Parathyroid adenoma (tissue), 2 donors: Measurements from ENCODE around the gene RDX.
"Not testable (repeated sequence)": the region's sequence is repeated elsewhere in the genome, so short reads cannot be mapped to it uniquely, and the experiment has no call there.

Source experiments
- H2AFZ ChIP-seq: fragments of 300-600 bp; sonication (generic); one replicate; pipeline ENCODE4 v1.7.0; 2017; ENCODE audit warnings: antibody characterized with exemption, mild to moderate bottlenecking
- H3K27ac ChIP-seq: fragments of 300-600 bp; sonication (generic); one replicate; pipeline ENCODE4 v1.7.0; 2017
- H3K27me3 ChIP-seq: fragments of 300-600 bp; sonication (generic); one replicate; pipeline ENCODE4 v1.7.0; 2017; ENCODE audit warnings: low read length; ENCODE audit not compliant: control insufficient read depth, insufficient read depth
- H3K36me3 ChIP-seq: fragments of 300-600 bp; sonication (generic); one replicate; pipeline ENCODE4 v1.7.0; 2017; ENCODE audit warnings: low read length; ENCODE audit not compliant: control insufficient read depth, insufficient read depth
- H3K4me1 ChIP-seq: fragments of 300-600 bp; sonication (generic); one replicate; pipeline ENCODE4 v1.7.0; 2017; ENCODE audit warnings: control low read depth
- H3K4me2 ChIP-seq: fragments of 300-600 bp; sonication (generic); one replicate; pipeline ENCODE4 v1.7.0; 2017; ENCODE audit warnings: low read length
- H3K4me3 ChIP-seq: fragments of 300-600 bp; sonication (generic); one replicate; pipeline ENCODE4 v1.7.0; 2017; ENCODE audit warnings: low read depth, low read length
- H3K79me2 ChIP-seq: fragments of 300-600 bp; sonication (generic); one replicate; pipeline ENCODE4 v1.7.0; 2017; ENCODE audit warnings: control low read depth
- H3K9ac ChIP-seq: fragments of 300-600 bp; sonication (generic); one replicate; pipeline ENCODE4 v1.7.0; 2017; ENCODE audit warnings: mild to moderate bottlenecking
- H3K9me3 ChIP-seq: fragments of 300-600 bp; sonication (generic); one replicate; pipeline ENCODE4 v1.7.0; 2017; ENCODE audit warnings: low read length; ENCODE audit not compliant: control insufficient read depth
- CTCF ChIP-seq: fragments of 300-600 bp; sonication (generic); IDR thresholded peaks from one replicate; pipeline ENCODE4 v1.7.0; 2017; ENCODE audit warnings: antibody characterized with exemption, mild to moderate bottlenecking
- donor health status: primary hyperparathyroidism.

Gene RDX

GRCh38 chr11:110283862-110284261 is 12.6 kb downstream of the RDX start:
- no peak overlapping the region for H2AFZ ChIP-seq
- no peak overlapping the region for H3K27ac ChIP-seq
- no peak overlapping the region for H3K4me3 ChIP-seq
- H3K9ac ChIP-seq = no peak overlapping the region
- no peaks in the 10 kb centered on the region for H3K4me1 ChIP-seq
- H3K9me3 ChIP-seq = no peaks in the 10 kb centered on the region
- no peaks in the 10 kb centered on the region for H3K36me3 ChIP-seq
- no peaks in the 10 kb centered on the region for H3K27me3 ChIP-seq
- H3K79me2 ChIP-seq = peaks cover 16% of the 10 kb centered on the region
- no peak overlapping the region for H3K4me2 ChIP-seq
- no peak for TF ChIP-seq CTCF

GRCh38 chr11:110280595-110280994 is 15.8 kb downstream of the RDX start:
- not testable (repeated sequence) for H3K27ac ChIP-seq, H3K4me1 ChIP-seq, H3K9ac ChIP-seq, H3K4me2 ChIP-seq, H3K9me3 ChIP-seq, H3K36me3 ChIP-seq, H2AFZ ChIP-seq, H3K4me3 ChIP-seq, H3K27me3 ChIP-seq
- peaks cover 11% of the 10 kb centered on the region for H3K79me2 ChIP-seq

- TF ChIP-seq CTCF = no peak
- Histone ChIP-seq H3K36me3 (no peaks in the 10 kb centered on the region), H3K9me3 (no peaks in the 10 kb centered on the region), H3K4me3 (no peak overlapping the region), H3K4me2 (no peak overlapping the region), H3K9ac (no peak overlapping the region), H3K27ac (no peak overlapping the region), H3K4me1 (no peaks in the 10 kb centered on the region), H2AFZ (no peak overlapping the region), H3K79me2 (peaks cover 7% of the 10 kb centered on the region), H3K27me3 (no peaks in the 10 kb centered on the region)
Observed at GRCh38 chr11:110279881-110280280, 16.5 kb downstream of the RDX start.

GRCh38 chr11:110272919-110273318 is 23.5 kb downstream of the RDX start:
- H3K4me3 ChIP-seq = no peak overlapping the region
- no peaks in the 10 kb centered on the region for H3K79me2 ChIP-seq
- H3K27me3 ChIP-seq = no peaks in the 10 kb centered on the region
- no peak for TF ChIP-seq CTCF
- H2AFZ ChIP-seq = no peak overlapping the region
- H3K4me2 ChIP-seq = no peak overlapping the region
- no peaks in the 10 kb centered on the region for H3K36me3 ChIP-seq
- no peaks in the 10 kb centered on the region for H3K4me1 ChIP-seq
- no peak overlapping the region for H3K27ac ChIP-seq
- no peaks in the 10 kb centered on the region for H3K9me3 ChIP-seq
- no peak overlapping the region for H3K9ac ChIP-seq

GRCh38 chr11:110269996-110270395 is 26.4 kb downstream of the RDX start:
- no peak overlapping the region for H3K4me2 ChIP-seq
- no peak overlapping the region for H3K4me3 ChIP-seq
- no peaks in the 10 kb centered on the region for H3K36me3 ChIP-seq
- no peak for TF ChIP-seq CTCF
- H3K27ac ChIP-seq = no peak overlapping the region
- no peaks in the 10 kb centered on the region for H3K27me3 ChIP-seq
- H3K4me1 ChIP-seq = no peaks in the 10 kb centered on the region
- no peaks in the 10 kb centered on the region for H3K79me2 ChIP-seq
- H3K9ac ChIP-seq = no peak overlapping the region
- H2AFZ ChIP-seq = no peak overlapping the region
- no peaks in the 10 kb centered on the region for H3K9me3 ChIP-seq
